HG03135 (cell line): Measurements from ENCODE around the gene TNS3.
"Not testable (repeated sequence)": the region's sequence is repeated elsewhere in the genome, so short reads cannot be mapped to it uniquely, and the experiment has no call there.

Experiments used
- ATAC-seq: cut with Tn5 transposase; IDR thresholded peaks from one replicate; pipeline ENCODE4 v1.9.1; 2021; ENCODE audit warnings: mild to moderate bottlenecking, moderate library complexity; ENCODE audit not compliant: unreplicated experiment

The TNS3 gene

GRCh38 chr7:47273974-47274766 lies 307.7 kb downstream of the TNS3 start:
- ATAC-seq = no peak

DNA sequence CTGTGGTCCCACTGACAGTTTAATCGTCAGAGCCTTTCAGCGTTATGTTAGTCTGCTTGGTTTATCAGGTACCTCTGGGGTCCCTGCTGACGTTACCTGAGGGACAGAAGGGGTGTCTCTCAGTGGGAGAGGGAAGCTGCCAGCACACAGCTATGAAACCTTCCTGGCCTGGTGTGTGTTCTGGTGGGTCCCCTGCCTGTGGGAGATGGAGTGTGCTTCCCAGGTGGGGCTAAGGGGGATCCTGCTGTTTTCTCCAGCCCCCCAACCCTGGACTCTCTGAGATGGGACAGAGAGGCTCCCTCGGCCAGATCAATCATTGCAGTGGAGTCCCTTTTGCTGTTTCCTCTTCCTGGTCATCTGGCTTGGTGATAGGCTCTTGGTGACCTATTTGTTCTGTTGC lies 308.8 kb downstream of the TNS3 start:
- no peak for ATAC-seq

DNA sequence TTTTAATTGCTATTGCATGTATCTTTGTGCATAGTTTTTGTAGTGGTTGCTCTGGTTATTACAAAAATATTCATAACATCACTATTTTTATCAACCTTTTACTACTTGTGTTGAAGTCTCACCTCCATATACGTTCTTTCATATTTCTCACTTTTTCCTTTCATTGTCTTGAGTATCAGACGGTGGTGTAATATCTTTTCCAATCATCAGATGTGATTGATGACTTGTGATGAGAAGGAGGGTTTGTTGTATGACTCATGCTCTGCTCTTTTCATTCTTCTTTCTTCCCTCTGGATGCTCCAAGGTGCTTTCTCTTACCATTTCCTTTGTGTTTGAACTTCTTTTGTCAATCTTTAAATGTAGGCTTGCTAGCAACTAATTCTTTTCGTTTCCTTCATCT lies 310.2 kb downstream of the TNS3 start:
- no peak for ATAC-seq

DNA sequence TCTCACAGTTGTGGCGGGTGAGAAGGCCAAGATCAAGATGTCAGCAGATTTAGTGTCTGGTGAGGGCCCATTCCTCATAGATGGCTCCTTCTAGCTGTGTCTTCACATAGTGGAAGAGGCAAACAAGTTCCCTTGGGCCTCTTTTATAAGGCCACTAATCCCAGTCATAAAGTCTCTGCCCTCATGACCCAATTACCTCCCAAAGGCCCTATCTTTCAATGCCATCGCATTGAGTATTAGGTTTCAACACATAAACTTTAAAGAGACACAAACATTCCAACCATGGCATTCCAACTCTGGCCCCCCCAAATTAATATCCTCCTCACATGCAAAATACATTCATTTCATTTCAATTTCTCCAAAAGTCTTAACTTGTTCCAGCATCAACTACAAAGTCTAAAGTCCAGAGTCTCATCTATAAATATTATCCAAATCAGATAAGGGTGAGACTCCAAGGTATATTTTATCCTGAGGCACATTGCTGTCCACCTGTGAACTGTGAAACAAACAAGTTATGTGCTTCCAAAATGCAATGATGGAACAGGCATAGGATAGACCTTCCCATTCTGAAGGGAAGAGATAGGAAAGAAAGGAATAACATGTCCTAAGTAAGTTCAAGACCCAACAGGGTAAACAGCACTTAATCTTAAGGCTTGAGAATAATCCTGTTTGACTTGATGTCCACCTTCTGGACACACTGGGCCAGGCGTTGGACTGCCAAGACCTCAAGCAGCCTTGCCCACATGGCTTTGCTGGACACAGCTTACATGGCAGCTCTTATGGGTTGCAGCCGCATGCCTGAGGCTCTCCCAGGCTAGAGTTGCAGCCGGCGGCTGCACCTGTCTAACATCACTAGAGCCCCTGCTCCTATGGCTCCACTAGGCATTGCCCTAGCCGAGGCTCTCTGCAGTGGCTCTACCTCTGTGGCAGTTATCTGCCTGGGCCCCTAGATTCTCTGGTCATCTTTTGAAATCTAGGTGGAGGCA lies 312.8 kb downstream of the TNS3 start:
- ATAC-seq = no peak

DNA sequence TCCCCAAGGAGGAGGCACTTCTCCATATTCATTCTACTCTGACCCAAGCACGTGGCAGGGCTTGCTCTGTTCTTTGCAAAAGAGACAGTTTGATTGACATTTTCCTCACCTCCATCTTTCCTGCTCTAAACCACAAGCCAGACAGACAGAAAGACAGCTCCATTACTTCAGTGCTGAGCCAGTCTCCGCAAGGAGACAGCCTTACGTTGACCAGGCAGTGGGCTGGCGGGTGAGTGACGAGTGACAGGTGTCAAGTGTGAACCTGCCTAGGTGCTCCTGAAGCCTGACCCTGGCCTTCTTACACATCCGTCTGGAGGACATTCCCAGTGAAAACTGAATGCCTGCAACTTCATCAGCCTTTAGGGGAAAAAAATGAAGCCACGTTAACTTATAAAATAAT lies 314.6 kb downstream of the TNS3 start:
- ATAC-seq = no peak

DNA sequence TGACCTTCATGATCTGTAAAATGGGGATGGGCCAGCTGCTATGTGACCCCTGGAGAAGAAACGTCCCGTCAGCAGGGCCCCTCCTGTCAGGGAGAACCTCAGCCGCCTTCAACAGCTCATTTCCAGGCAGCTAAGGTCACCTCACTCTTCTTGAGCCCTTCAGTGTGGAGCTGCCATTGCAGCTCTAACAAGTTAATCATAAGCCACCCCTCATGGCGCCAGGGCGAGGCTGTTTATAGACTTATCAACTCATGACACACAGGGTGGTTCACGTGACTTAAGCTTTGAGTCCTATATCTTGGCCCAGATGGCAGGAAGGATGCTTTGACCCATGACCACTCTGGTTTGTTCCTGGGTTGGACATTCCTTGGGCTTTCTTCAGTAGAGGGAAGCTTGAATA lies 315.1 kb downstream of the TNS3 start:
- no peak for ATAC-seq

DNA sequence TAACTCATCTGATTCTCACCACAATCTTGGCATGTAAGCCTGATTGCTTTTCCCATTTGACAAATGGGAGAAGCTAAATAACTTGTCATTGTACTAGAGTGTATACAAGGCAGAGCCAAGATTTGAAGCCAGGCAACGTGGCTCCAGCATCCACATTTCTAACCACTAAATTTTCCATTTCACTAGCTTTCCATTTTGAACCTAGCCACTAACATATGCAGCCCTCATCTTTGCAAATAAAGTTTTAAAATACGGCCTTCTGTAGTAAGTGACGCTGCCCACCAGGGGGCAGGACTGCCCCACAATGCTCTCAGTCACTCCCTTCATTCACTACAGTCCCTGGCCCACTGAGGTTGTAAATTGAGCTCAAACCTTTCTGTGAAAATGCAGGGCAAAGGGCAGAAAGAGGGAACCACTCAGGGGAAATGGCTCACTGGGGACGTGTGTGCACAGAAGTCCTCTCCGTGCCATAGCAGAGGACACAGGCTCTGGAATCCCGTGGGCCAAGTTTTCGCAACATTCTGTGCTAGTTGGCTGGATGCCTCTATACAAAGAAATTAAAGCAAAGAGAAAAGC lies 315.7 kb downstream of the TNS3 start:
- peak; percentile 74 for ATAC-seq

DNA sequence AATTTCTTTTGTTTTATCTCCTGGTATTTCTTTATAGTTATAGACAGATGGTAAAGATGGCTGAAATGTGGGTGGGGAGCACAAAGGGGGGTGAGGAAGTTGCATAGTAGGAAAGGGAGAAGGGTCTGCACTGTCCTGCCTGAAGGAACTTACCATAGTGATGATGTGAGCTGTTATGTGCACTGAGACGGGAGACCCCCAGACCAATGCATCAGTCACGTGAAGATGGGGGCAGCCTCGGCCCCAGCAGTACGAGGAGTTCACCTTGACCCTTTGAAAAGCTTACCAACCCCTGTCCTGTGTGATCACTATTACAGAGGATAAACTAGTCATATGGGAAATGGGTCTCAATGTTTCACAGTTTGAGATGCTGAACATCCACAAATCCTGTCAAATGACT lies 316.3 kb downstream of the TNS3 start:
- ATAC-seq = no peak

- ATAC-seq = no peak
Measured at GRCh38 chr7:47264021-47264651, 317.8 kb downstream of the TNS3 start.

DNA sequence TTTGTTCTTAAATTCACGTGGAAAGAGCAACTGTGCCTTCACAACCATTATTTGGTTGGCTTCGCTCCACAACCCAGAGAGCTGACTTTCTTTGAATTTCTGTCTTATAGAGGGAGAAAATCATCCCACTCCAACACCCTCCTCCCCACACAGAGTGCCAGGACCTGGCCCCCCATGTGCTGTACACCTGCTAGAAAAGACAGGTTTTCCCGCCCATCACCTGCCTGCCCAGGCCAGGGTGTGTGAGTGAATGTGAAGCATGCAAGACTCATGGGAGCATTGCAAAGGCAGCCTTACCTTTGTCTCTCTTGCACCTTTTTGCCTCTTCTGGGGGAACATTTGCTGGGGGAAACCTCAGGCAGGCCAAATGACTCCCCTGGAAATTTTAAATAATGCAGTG lies 319.0 kb downstream of the TNS3 start:
- ATAC-seq = no peak

DNA sequence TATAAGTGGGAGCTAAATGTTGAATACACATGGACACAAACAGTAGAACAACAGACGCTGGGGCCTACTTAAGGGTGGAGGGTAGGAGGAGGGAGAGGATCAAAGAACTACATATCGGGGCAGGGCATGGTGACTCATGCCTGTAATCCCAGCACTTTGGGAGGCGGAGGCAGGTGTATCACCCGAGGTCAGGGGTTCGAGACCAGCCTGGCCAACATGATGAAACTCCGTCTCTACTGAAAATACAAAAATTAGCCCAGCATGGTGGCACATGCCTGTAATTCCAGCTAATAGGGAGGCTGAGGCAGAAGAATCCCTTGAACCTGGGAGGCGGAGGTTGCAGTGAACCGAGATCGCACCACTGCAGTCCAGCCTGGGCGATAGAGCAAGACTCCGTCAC lies 319.8 kb downstream of the TNS3 start:
- not testable (repeated sequence) for ATAC-seq

- no peak for ATAC-seq
Measured at GRCh38 chr7:47260270-47260669, 321.6 kb downstream of the TNS3 start.

- ATAC-seq = no peak
Measured at GRCh38 chr7:47259682-47260081, 322.2 kb downstream of the TNS3 start.

DNA sequence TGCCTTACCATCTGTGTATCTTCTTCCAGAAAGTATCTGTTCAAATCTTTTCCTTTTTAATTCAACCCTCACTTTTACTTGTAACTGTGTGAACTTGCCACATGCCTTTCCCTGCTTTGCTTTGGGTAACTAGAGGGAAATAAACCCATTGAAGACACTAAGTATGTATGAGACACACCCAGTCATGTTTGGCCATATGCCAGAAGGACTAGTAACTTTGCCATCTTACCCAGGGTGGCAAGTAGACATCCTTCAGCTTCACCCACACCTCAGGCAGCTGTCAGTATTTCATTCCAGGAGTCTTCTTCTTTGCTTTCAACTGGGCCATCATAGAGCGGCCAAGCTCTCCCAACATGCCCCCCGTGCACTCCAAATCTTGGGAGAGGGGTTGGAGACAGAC lies 323.1 kb downstream of the TNS3 start:
- ATAC-seq = no peak

GRCh38 chr7:47256016-47256415 lies 325.9 kb downstream of the TNS3 start:
- no peak for ATAC-seq

DNA sequence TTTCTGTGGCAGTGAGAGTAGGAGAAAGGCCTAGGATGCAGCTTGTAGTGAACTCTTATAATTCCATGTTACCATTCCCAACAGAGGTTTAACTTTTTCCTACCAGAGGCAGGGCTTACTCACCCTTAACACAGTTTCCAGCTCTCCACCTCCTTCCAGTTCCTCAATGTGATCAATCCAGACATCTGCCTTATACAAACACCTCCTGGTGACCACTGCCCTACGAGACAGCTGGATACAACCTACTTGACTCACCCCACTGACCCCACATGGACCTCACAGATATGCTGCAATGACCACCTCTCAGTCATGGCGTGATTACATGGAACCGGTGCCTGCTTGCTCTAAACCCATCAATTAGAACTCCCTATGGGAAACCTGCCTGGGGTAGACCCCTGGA lies 326.5 kb downstream of the TNS3 start:
- ATAC-seq = no peak

DNA sequence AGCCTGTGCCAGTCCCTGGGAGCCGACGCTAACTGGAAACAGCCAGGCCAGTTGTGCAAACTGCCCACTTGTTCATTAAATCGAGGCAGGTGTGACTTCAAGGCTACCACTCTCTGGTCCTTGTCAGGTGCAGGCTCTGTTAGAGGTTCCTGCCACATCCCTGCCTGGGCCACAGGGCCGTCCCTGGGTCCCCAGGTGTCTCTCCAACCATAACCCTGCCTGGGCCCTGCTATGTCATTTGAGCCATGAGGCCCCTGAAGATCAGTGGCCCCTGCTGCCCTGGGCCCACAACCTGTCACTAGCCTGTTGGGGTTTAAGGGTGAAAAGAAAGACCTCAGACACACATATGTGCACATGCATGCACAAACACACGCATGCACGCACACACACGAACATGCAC lies 326.9 kb downstream of the TNS3 start:
- no peak for ATAC-seq

DNA sequence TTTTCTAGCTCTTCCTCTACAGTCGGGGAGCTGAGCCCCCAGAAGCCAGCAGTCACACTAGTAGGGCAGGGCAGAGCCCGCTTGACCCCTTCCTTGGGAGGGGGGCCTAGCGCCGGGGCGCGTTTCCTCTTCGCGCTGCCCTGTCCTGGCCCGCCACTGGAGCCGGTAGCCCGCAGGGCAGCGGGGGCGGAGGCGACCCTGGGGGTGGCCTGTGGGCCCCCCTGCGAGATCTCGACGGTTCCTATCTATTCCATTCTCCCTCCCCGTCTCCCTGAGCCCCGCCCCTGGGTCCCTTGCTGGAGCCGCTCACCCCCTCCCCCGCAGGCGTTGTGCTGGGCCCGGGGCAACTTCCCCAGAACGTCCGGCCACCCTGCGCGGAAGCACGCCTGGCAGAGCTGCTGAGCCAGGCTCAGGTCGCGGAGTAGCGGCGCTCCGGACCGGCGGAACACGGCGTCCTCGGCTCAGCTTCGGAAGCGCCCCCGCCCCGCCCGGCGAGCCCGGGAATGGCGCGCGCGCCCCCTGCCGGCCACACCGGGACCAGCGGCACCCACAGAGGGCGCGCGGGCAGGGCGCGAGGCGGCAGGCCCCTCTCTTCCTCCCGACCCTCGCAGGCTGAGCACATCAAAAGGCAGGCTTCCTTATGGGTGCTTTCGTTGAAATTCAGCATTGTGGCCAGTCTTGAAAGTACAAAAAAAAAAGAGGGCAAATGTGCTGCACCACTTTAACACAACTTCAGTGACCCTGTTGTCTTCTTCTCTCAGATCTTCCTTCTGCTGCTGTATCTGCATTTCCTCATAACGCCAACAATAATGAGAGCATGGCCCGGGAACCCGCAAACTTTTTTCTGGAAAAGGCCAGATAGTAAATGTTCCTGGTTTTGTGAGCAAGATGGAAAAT lies 327.6 kb downstream of the TNS3 start:
- ATAC-seq = peak; percentile 89

DNA sequence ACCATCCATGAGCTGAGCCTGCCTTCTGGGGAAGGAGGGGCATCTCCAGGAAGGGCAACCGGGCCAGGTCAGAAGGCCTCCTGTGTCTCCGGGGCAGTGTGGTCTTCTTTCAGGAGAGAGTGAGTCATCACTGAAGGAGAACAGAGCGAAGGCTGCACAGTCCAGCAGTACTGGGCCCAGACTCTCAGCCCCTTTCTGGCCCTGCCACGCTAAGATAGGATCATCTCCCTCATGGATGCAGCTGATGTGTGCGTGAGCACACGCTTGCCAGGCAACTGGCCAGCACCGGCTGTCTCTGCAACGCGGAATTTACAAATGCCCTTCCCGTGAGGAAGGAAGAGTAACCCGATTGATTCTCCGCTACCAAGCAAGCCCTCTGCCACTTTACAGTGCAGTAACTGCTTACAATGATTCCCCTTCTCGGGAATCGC lies 328.2 kb downstream of the TNS3 start:
- ATAC-seq = peak; percentile 44

DNA sequence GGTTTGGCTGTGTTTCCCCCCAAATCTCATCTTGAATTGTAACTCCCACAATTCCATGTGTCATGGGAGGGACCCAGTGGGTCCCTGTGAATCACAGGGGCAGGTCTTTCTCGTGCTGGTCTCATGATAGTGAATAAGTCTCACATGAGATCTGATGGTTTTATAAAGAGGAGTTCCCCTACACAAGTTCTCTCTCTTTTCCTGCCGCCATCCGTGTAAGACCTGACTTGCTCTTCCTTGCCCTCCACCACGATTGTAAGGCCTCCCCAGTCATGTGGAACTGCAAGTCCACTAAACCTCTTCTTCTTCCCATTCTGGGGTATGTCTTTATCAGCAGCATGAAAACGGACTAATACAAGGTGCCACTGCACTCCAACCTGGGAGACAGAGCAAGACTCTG lies 329.2 kb downstream of the TNS3 start:
- ATAC-seq = no peak
